ENCODE results near the gene NDEL1. TPM values are rescaled to one million over a fixed set of nuclear protein-coding genes. Genes with fewer than 3 reads are reported as not detected.

Gene NDEL1
- total RNA-seq, 1 donor from 2014 or later = 66.5 TPM

DNA sequence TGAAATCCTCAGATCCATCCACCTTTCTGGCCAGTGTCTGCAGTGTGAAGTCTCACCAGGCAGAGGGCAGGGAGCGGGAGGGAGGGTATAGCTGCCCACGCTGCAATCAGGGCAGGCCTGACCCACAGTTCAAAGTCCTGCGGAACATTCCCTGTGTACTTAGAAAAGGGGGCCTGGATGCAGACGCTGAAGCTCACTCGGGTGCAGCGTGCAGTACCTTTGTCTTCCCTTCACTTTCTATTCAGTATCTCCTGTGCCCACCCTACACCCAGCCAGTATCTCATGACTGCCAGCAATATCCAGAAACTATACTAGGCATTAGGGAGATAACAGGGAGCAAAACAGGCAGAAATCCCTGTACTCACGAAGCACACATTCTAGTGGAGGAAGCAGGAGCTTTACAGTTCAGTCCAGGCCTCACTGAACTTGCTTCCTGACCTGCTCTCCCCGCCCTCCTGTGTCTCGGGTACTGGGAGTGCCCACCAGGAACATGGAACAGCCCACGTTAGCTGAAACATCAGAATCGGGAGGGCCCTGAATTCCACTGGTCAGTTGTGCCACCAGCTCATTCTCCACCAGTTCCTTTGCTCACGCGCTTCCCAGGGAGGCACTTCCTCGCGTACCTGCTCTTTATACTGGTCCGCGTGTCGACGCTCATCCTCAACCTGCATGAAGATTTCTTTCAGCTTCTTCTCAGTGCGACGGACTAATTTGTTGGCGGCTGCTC lies 42.2 kb downstream of the NDEL1 start:
- DNase-seq (ENCODE audit: extremely low spot score in 2 of 2) = no peak
- H3K27me3 ChIP-seq = no peaks in the 10 kb centered on the region
- H3K9me3 ChIP-seq = no peaks in the 10 kb centered on the region
- H3K4me1 ChIP-seq = no peaks in the 10 kb centered on the region
- intact Hi-C loops (cut with DNase I) = no loop called here
- peaks cover 0 to 51% of the 10 kb centered on the region in 2 donors for H3K36me3 ChIP-seq
- H3K4me3 ChIP-seq = no peak overlapping the region
- no peak overlapping the region for H3K27ac ChIP-seq
- TF ChIP-seq, protein P1, sequence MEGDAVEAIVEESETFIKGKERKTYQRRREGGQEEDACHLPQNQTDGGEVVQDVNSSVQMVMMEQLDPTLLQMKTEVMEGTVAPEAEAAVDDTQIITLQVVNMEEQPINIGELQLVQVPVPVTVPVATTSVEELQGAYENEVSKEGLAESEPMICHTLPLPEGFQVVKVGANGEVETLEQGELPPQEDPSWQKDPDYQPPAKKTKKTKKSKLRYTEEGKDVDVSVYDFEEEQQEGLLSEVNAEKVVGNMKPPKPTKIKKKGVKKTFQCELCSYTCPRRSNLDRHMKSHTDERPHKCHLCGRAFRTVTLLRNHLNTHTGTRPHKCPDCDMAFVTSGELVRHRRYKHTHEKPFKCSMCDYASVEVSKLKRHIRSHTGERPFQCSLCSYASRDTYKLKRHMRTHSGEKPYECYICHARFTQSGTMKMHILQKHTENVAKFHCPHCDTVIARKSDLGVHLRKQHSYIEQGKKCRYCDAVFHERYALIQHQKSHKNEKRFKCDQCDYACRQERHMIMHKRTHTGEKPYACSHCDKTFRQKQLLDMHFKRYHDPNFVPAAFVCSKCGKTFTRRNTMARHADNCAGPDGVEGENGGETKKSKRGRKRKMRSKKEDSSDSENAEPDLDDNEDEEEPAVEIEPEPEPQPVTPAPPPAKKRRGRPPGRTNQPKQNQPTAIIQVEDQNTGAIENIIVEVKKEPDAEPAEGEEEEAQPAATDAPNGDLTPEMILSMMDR (IDR thresholded peaks at IDR 0.05) = no peak
- TF ChIP-seq POLR2A (IDR thresholded peaks at IDR 0.05) (no peak), POLR2AphosphoS5 (IDR thresholded peaks at IDR 0.05; ENCODE audit: insufficient read depth in 1 of 2, low read depth in 1 of 2) (no peak)

DNA sequence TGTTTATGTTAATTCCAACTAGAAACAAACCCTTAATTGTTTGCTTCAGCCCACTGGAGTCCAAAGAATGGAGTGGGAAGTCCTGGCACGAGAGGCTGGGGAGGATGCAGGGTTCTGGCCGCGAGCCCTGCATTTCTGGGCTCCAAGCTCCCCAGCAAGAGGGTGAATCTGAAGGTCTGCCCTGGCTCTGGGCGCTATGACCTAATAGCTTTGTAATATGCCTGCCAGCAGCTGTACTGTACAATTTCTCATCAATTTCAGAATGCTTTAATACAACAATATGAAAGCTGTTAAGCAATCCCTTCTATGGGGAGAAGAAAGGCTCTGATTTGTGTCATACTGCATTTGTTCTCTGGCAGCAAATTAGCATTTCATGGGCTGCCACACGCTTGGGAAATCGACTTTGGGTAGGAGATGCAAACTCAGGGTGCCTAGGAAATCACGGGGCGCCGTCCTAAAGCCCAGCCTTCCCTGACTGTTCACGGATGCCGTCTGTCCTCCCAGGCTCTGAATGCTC lies 43.8 kb downstream of the NDEL1 start:
- H3K27ac ChIP-seq = no peak overlapping the region
- TF ChIP-seq, protein P1 (IDR thresholded peaks at IDR 0.05) = no peak
- TF ChIP-seq POLR2AphosphoS5 (IDR thresholded peaks at IDR 0.05; ENCODE audit: insufficient read depth in 1 of 2, low read depth in 1 of 2) = peak in 1 of 2 donors; percentile 21
- no peak overlapping the region for H3K4me3 ChIP-seq
- H3K27me3 ChIP-seq = no peaks in the 10 kb centered on the region
- peak in 1 of 2 donors; percentile 86 for DNase-seq (ENCODE audit: extremely low spot score in 2 of 2)
- H3K9me3 ChIP-seq = no peaks in the 10 kb centered on the region
- intact Hi-C loops (cut with DNase I) = no loop called here
- H3K36me3 ChIP-seq = peaks cover 0 to 52% of the 10 kb centered on the region in 2 donors
- no peaks in the 10 kb centered on the region for H3K4me1 ChIP-seq

GRCh38 chr17:8480011-8480976 lies 44.6 kb downstream of the NDEL1 start:
- Histone ChIP-seq H3K27me3 (no peaks in the 10 kb centered on the region), H3K4me3 (no peak overlapping the region), H3K27ac (no peak overlapping the region), H3K4me1 (no peaks in the 10 kb centered on the region), H3K9me3 (no peaks in the 10 kb centered on the region), H3K36me3 (peaks cover 0 to 44% of the 10 kb centered on the region in 2 donors)
- peak in 1 of 2 donors; percentile 85 for DNase-seq (ENCODE audit: extremely low spot score in 2 of 2)
- intact Hi-C loops (cut with DNase I) = no loop called here
- TF ChIP-seq POLR2A (IDR thresholded peaks at IDR 0.05) = no peak
- TF ChIP-seq, protein P1 (IDR thresholded peaks at IDR 0.05) = no peak
- no peak for TF ChIP-seq POLR2AphosphoS5 (IDR thresholded peaks at IDR 0.05; ENCODE audit: insufficient read depth in 1 of 2, low read depth in 1 of 2)

GRCh38 chr17:8481089-8481488 lies 45.4 kb downstream of the NDEL1 start:
- Histone ChIP-seq H3K36me3 (peaks cover 0 to 36% of the 10 kb centered on the region in 2 donors), H3K27me3 (no peaks in the 10 kb centered on the region), H3K4me3 (no peak overlapping the region), H3K4me1 (no peaks in the 10 kb centered on the region), H3K27ac (no peak overlapping the region), H3K9me3 (no peaks in the 10 kb centered on the region)
- no peak for DNase-seq (ENCODE audit: extremely low spot score in 2 of 2)
- intact Hi-C loops (cut with DNase I) = no loop called here
- TF ChIP-seq POLR2AphosphoS5 (IDR thresholded peaks at IDR 0.05; ENCODE audit: insufficient read depth in 1 of 2, low read depth in 1 of 2) = no peak
- TF ChIP-seq, protein P1 (IDR thresholded peaks at IDR 0.05) = no peak
- no peak for TF ChIP-seq POLR2A (IDR thresholded peaks at IDR 0.05)
